Left ventricle myocardium superior (tissue), 1 donor: ENCODE results near the gene WHRN. TPM values are rescaled to one million over a fixed set of nuclear protein-coding genes. Genes with fewer than 3 reads are reported as not detected.

ENCODE experiments used
- ATAC-seq: fragments of 200-7000 bp; cut with Tn5 transposase; one replicate; pipeline ENCODE4 v1.9.1; 2020; ENCODE audit warnings: mild to moderate bottlenecking, moderate library complexity
- DNase-seq: peaks from one replicate; pipeline ENCODE4 v3.0.0-alpha.2; 2020
- intact Hi-C: fragments of 100-400 bp; cut with micrococcal nuclease; formaldehyde crosslinking; loops from one replicate; pipeline ENCODE4 v1.11.0; 2022
- total RNA-seq: library from RNA; stranded (reverse); fragmentation: NEBNext Ultra II Directional; extraction: Animal tissue kit (Norgen Biotek cat#: 25700); gene quantifications from one replicate; pipeline ENCODE4 v1.2.1, GENCODE V29; 2021
- donor health status: DM: no; HTN: yes; CAD: no; lungs with severe emphysema.

The WHRN gene
- total RNA-seq, 1 donor from 2014 or later, result 0.57 TPM

- intact Hi-C loops, result no loop called here
- no peak for DNase-seq
- ATAC-seq, result no peak
Observed at GRCh38 chr9:114411452-114411851, 93.8 kb downstream of the WHRN start.

DNA sequence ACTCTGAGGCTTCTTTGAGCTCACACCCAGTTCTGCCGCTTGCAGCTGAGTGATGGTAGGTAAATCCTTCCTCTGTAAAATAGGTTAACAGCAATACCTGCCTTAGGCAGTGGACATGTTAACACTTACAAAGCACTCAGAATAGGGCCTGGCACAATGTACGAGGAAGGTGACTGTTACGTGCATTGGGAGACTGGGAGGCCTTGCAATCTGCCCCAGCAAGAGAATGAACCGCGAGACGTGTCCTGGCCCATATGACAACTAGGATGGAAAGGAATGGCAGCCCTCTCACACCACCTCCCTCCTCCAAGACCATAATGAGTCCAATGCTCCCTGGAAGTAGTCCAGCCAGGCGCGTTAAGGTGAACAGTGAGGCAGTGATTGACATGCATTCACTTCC, 94.4 kb downstream of the WHRN start:
- DNase-seq, result no peak
- intact Hi-C loops, result no loop called here
- ATAC-seq, result no peak

DNA sequence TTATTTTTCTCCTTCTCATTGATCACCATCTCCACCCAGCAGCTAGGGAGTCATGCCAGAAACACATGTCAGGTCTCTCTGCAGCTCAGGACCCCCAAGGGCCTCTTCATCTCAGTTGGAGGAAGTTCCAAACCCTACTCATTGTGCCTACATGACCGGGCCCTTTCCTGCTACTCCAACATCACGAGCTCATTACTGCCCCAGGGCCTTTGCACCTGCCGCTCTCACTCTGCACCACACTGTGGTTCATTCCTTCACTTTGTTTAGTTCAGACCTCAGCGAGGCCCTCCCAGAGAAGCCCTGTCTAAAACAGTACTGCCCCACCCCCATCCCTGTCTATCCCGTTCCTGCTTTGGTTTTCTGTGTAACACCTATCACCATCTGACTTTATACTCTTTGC, 95.4 kb downstream of the WHRN start:
- ATAC-seq, result no peak
- intact Hi-C loops, result loop anchor here (10.0 kb wide), 1 partner anchor 245 kb away; the partner anchor contains the start of gene TEX53
- no peak for DNase-seq

DNA sequence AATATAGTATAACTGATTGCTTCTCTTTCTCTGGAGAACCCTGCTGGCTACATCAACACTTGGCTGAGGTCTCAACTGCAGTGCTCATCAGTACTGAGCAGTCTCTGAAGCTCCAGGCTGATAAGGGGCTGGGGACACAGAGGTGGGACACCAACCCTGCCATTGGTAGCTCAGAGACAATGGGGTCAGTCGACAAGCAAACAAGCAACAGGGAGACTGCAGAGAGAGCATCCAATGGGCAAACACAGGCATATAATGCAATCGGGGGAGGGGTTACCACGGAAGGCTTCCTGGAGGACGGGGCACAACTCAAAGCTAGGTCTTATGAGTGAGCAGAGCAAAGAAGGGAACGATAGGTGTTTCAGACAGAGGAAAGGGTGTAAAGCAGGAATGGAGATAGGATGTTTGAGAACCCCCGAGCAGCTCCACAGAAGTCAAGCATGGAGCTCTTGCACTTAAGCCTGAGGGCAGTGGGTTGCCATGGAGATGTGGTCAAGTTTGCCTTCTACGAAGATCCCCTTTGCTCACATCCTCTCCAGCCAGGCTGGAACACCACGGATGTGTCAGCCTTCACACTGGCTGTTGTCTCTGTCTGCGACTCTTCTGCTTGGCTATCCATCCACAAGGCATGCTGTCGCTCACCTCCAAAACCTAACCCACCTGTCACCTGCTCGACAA, 96.0 kb downstream of the WHRN start:
- DNase-seq, result no peak
- intact Hi-C loops, result loop anchor here (10.0 kb wide), 1 partner anchor 246 kb away; the partner anchor contains the start of gene TEX53
- no peak for ATAC-seq

DNA sequence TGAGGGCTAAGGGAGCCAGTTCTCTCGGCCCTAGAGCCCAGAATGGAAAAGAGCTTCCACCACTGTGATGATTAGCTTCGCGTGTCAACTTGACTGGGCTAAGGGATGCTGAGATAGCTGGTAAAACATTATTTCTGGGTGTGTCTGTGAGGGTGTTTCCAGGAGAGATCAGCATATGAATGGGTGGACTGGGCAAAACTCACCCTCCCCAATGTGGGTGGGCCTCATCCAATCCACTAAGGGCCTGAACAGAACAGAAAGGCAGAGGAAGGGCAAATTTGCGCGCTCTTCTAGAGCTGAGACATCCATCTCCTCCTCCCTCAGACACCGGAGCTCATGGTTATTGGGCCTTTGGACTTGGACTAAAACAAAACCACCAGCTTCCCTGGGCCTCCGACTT, 96.6 kb downstream of the WHRN start:
- ATAC-seq (no peak), DNase-seq (no peak)
- intact Hi-C loops, result loop anchor here (10.0 kb wide), 1 partner anchor 246 kb away; the partner anchor contains the start of gene TEX53

DNA sequence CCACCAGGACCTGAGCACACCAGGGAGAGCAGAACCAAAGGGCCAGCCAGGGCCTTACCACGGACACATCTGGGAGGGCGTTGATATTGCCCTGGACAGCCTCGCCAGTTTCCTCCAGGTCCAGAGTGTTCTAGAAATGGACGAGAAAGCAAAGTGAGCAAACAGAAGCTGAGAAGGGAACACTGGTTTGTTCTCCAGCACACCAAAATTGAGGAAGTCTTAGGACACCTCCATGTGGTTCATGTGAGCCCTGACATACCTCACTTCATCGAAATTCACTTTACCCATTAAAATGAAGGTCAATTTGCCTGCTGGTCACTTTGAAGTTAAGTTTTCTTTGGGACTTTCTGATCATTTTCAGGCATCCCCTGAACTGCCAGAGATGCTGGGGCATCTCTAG, 97.4 kb downstream of the WHRN start:
- ATAC-seq (no peak), DNase-seq (no peak)
- intact Hi-C loops, result loop anchor here (10.0 kb wide), 1 partner anchor 247 kb away; the partner anchor contains the start of gene TEX53

DNA sequence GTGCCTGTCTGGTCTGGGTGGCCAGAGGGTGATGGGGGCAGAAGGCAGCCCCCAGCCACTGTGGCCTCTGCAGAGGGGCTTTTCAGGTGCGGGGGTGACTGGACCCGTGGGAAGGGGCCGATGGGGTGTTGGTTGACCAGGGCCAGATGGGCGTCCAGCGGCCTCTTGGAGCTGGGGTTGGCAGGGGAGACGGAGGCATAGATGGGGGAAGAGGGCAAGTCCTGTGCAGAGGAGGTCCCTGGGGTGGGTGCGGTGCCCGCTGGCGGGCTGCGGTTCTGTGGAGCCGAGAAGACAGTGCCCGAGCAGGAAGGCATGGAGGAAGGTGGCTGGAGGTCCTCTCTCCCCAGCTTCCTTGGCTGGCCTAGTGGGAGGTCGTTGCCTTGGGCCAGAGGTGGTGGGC, 98.8 kb downstream of the WHRN start:
- intact Hi-C loops, result loop anchor here (10.0 kb wide), 1 partner anchor 248 kb away; the partner anchor contains the start of gene TEX53
- DNase-seq (no peak), ATAC-seq (no peak)

- intact Hi-C loops, result loop anchor here (10.0 kb wide), 1 partner anchor 249 kb away; the partner anchor contains the start of gene TEX53
- ATAC-seq (peak; percentile 96), DNase-seq (peak; percentile 73)
Observed at GRCh38 chr9:114405294-114406034, 99.8 kb downstream of the WHRN start.

DNA sequence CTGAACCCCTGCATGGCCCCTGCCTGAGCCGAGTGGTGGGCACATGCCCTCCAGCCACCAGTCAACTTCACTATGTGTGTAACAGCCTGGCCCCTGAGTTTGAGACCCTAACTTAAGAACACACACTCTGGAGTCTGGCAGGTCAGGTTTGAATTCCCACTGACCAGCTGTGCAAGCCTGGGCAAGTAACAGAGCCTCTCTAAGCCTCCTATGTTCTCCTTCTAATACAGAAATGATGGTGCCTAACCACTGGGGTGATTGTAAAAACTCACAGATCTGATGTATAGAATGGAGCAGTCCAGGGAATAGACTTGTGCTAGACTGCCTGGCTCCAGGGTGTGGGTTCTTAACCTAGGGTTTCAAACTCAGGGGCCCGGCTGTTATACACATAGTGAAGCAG, 100.7 kb downstream of the WHRN start:
- no peak for DNase-seq
- no peak for ATAC-seq
- intact Hi-C loops, result loop anchor here (10.0 kb wide), 1 partner anchor 250 kb away; the partner anchor contains the start of gene TEX53

DNA sequence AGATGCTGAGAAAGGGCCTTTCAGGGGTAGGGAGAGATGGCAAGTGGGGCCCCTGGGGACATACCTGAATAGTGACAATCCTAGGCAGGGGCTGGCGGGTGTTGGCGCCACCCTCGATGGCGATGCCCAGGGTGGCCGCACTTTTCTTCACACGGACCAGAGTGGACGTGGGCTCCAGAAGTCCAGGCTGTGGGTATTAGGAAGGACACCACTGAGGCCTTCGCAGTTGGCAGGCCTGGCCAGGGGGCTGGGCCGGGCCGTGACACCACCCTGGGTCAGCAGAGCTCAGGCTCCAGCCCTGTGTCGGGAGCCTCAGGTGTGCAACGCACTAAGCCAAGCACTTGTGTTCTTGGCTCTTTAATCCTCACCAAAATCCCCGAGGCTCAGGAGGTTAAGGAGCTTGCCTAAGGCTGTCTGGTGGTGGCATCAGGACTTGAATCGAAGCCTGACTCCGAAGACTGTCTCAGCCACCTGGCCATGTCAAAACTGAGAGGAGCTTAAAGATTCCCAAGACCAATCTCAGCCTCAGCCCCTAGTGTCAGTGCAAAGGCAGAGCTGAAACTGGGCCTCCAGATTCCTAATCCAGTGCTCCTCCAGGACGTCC, 102.0 kb downstream of the WHRN start:
- intact Hi-C loops, result loop anchor here (10.0 kb wide), 1 partner anchor 252 kb away; the partner anchor contains the start of gene TEX53
- no peak for ATAC-seq
- no peak for DNase-seq

GRCh38 chr9:114401344-114401743, 103.9 kb downstream of the WHRN start:
- ATAC-seq (no peak), DNase-seq (no peak)
- intact Hi-C loops, result loop anchor here (10.0 kb wide), 1 partner anchor 253 kb away; the partner anchor contains the start of gene TEX53

DNA sequence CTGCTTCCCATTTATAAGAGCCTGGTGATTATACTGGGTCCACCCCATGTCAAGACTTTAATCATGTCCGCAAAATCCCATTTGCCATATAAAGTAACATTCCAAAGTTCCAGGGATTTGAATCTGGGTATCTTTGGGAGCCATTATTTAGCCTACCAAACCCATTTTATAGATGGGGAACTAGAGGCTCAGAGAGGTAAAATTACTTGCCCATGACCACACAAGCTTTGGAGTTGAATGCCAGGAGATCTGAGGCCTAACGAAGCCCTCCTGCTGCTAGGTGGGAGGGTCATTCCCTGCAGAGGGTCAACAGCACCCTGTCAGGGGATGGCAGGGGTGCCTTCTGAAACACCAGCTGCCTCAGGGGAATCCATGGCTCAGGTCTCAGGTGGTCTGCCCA, 104.5 kb downstream of the WHRN start:
- DNase-seq (no peak), ATAC-seq (no peak)
- intact Hi-C loops, result loop anchor here (10.0 kb wide), 1 partner anchor 254 kb away; the partner anchor contains the start of gene TEX53

DNA sequence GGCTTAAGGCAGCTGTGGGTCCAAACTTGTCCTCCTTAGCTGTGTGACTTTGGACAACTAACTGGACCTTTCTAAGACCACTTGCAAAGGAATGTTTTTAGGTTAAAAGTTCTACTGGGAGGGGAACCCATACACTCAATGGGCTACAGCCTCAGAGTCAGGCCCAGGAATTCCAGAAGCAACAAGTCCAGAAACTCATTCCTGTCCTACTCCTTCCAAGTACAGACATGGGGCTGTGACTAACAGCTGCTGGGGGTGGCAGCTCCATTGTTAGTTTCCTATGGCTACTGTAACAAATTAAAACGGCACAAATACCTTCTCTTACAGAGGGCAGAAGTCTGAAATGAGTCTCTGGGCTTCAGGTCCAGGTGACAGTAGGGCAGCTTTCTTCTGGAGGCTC, 105.1 kb downstream of the WHRN start:
- no peak for DNase-seq
- no peak for ATAC-seq
- intact Hi-C loops, result loop anchor here (10.0 kb wide), 1 partner anchor 255 kb away; the partner anchor contains the start of gene TEX53

GRCh38 chr9:114399381-114399780, 105.9 kb downstream of the WHRN start:
- intact Hi-C loops, result no loop called here
- DNase-seq (no peak), ATAC-seq (no peak)

DNA sequence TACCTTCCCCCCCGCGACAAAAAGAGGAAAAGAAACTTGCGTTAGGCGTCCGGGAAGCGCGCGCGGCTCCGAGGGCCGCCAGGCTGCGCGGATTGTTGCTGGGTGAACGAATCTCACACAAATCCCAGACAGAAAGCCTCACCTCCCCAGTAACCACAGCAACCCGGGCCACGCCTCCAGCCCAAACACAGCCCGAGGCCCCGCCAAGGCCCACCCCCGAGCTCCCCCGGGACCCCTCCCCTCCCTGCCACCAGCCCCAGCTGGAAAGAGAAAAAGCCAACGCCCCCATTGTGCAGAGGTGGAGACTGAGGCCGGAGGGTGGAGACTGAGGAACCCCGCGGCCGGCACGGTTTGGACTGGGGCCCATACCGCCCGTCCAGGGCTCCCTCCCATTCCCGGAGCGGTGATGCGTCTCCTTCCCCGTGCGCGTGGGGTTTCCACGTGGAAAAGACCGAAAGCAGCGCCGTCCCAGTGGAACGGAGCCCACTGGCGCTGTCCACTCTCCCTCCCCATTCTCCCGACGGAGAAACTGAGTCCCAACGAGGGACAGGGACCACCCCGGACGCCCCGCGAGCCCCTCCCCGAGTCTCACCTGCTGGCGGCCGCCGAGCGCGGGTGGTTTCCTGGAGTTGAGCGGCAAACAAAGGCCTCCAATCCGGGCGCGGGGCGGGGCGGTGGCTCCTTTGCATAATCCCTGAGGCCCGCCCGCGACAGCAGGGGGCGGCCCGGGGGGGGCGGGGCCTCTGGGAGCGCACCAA, 107.2 kb downstream of the WHRN start:
- intact Hi-C loops, result no loop called here
- DNase-seq (peak; percentile 99), ATAC-seq (peak; percentile 95)

GRCh38 chr9:114397219-114397847, 107.9 kb downstream of the WHRN start:
- ATAC-seq, result no peak
- DNase-seq, result no peak
- intact Hi-C loops, result no loop called here

DNA sequence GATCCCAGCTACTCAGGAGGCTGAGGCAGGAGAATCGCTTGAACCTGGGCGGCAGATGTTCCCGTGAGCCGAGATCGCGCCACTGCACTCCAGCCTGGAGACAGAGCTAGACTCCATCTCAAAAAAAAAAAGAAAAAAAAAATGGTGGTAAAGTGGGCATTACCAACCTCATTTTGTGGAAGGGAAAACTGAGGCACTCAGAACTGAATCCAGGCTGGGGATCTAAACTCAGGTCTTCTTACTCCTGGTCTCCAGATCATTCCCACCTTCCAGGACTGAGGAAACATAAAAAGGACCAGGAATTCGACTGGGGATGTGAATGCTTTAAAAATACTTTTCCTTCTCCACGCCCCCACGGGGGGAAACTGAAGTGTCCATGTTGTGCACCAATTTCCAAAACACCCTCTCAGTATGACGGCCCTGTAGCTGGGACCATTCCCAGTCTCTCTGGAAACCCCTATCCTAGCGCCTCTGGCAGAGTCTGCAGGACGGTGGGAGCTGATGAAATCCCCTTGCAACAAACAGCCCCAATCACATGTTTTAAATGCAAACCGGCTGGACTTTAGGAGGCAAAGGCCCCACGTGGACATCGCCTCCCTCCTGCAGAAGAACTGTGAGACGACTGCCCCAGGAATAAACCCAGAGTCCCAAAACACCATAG, 108.6 kb downstream of the WHRN start:
- ATAC-seq, result no peak
- intact Hi-C loops, result no loop called here
- DNase-seq, result no peak

- ATAC-seq, result no peak
- DNase-seq, result no peak
- intact Hi-C loops, result no loop called here
Observed at GRCh38 chr9:114395768-114396167, 109.5 kb downstream of the WHRN start.
